HepG2 (cell line): ENCODE measurements around the gene RBM18.

Experiments used
- ARNT2 ChIP-seq: sonication (generic); formaldehyde crosslinking; IDR thresholded peaks from 2 replicates; pipeline ENCODE4 v1.8.0; 2022; ENCODE audit warnings: mild to moderate bottlenecking, low read depth, missing genetic modification reagents, moderate library complexity
- CTCF ChIP-seq: sonication (generic); formaldehyde crosslinking; IDR thresholded peaks from 2 replicates; pipeline ENCODE4 v1.5.0; 2020; ENCODE audit warnings: mild to moderate bottlenecking, missing genetic modification reagents, moderate library complexity
- FUBP1 ChIP-seq: sonication (generic); formaldehyde crosslinking; IDR thresholded peaks from 2 replicates; pipeline ENCODE4 v1.5.1; 2020; ENCODE audit warnings: missing genetic modification reagents, mild to moderate bottlenecking, borderline replicate concordance
- ISX ChIP-seq: sonication (generic); formaldehyde crosslinking; conservative IDR thresholded peaks from 2 replicates; pipeline ENCODE4 v1.5.0; 2020; ENCODE audit warnings: missing genetic modification reagents
- POLR2A ChIP-seq, 2 experiments: IDR thresholded peaks; 2 replicates each; pipeline ENCODE4 v1.6.1; 2011; ENCODE audit warnings: low read depth in 2 of 2, low read length in 2 of 2, mild to moderate bottlenecking in 1 of 2, moderate library complexity in 1 of 2; ENCODE audit not compliant: insufficient read depth in 1 of 2
- PTBP1 ChIP-seq: fragments of 200-400 bp; formaldehyde crosslinking; IDR thresholded peaks from 2 replicates; pipeline ENCODE4 v1.6.1; 2018; ENCODE audit warnings: low read length, low read depth; ENCODE audit not compliant: poor library complexity, severe bottlenecking
- RBM22 ChIP-seq: fragments of 200-400 bp; formaldehyde crosslinking; optimal IDR thresholded peaks from 2 replicates; pipeline ENCODE3; 2017; ENCODE audit warnings: mild to moderate bottlenecking, low read length, moderate library complexity
- SMC3 ChIP-seq: IDR thresholded peaks from 2 replicates; pipeline ENCODE4 v1.6.1; 2011; ENCODE audit warnings: low read length, improper control_type of control experiment
- TCF12 ChIP-seq, 2 experiments: fragments of 450-650 bp in 1 of 2; sonication (generic) in 1 of 2; formaldehyde crosslinking in 1 of 2; IDR thresholded peaks; 2 replicates each; pipeline versions ENCODE4 v1.6.1 to v1.8.0; 2017 to 2022; ENCODE audit warnings: antibody characterized with exemption in 1 of 2, mild to moderate bottlenecking in 1 of 2, missing genetic modification reagents in 1 of 2, moderate library complexity in 1 of 2
- THAP9 ChIP-seq: sonication (generic); formaldehyde crosslinking; IDR thresholded peaks from 2 replicates; pipeline ENCODE4; 2020; ENCODE audit warnings: missing genetic modification reagents, mild to moderate bottlenecking, borderline replicate concordance
- U2AF1 ChIP-seq: fragments of 200-400 bp; formaldehyde crosslinking; optimal IDR thresholded peaks from 2 replicates; pipeline ENCODE3; 2017; ENCODE audit warnings: mild to moderate bottlenecking, low read depth, low read length
- ZNF841 ChIP-seq: sonication (generic); formaldehyde crosslinking; IDR thresholded peaks from 2 replicates; pipeline ENCODE4 v1.8.1; 2023; ENCODE audit warnings: missing genetic modification reagents, borderline replicate concordance

- TF ChIP-seq POLR2A (IDR thresholded peaks at IDR 0.05; ENCODE audit: insufficient read depth in 1 of 2, low read depth in 2 of 2, low read length in 2 of 2), result no peak
- TF ChIP-seq U2AF1, result no peak
- no peak for TF ChIP-seq ARNT2 (CRISPR knock-in tag)
- no peak for TF ChIP-seq RBM22
- TF ChIP-seq ISX (CRISPR knock-in tag), result no peak
- TF ChIP-seq FUBP1 (CRISPR knock-in tag), result no peak
- no peak for TF ChIP-seq TCF12 (IDR thresholded peaks at IDR 0.05)
- TF ChIP-seq TCF12 (CRISPR knock-in tag; IDR thresholded peaks at IDR 0.05), result no peak
- no peak for TF ChIP-seq CTCF (CRISPR knock-in tag)
- TF ChIP-seq PTBP1, result no peak
- no peak for TF ChIP-seq THAP9 (CRISPR knock-in tag)
- no peak for TF ChIP-seq SMC3
- TF ChIP-seq ZNF841 (CRISPR knock-in tag), result no peak
These were observed 44.6 kb downstream of the RBM18 start for GRCh38 chr9:122219856-122220672.
